HG02571 (cell line): Measurements from ENCODE around the gene GNAQ.

Experiments
- ATAC-seq: cut with Tn5 transposase; IDR thresholded peaks from one replicate; pipeline ENCODE4 v1.9.1; 2021; ENCODE audit warnings: mild to moderate bottlenecking, moderate library complexity; ENCODE audit not compliant: unreplicated experiment

Gene GNAQ

GRCh38 chr9:77851882-77852595 lies 179.6 kb downstream of the GNAQ start:
- ATAC-seq, result no peak

GRCh38 chr9:77848897-77849296 lies 182.7 kb downstream of the GNAQ start:
- ATAC-seq, result no peak

- ATAC-seq, result no peak
Measured at GRCh38 chr9:77848404-77848803, 183.2 kb downstream of the GNAQ start.

- no peak for ATAC-seq
Measured at GRCh38 chr9:77847626-77848025, 184.0 kb downstream of the GNAQ start.

- no peak for ATAC-seq
Measured at GRCh38 chr9:77847059-77847499, 184.5 kb downstream of the GNAQ start.

- ATAC-seq, result no peak
Measured at GRCh38 chr9:77844415-77844814, 187.2 kb downstream of the GNAQ start.

- ATAC-seq, result no peak
Measured at GRCh38 chr9:77843871-77844155, 187.8 kb downstream of the GNAQ start.

- ATAC-seq, result no peak
Measured at GRCh38 chr9:77843076-77843870, 188.3 kb downstream of the GNAQ start.

- no peak for ATAC-seq
Measured at GRCh38 chr9:77841739-77842386, 189.7 kb downstream of the GNAQ start.

- no peak for ATAC-seq
Measured at GRCh38 chr9:77839459-77840140, 192.0 kb downstream of the GNAQ start.

- ATAC-seq, result no peak
Measured at GRCh38 chr9:77838986-77839385, 192.6 kb downstream of the GNAQ start.

- no peak for ATAC-seq
Measured at GRCh38 chr9:77834898-77835488, 196.6 kb downstream of the GNAQ start.

GRCh38 chr9:77833561-77834429 lies 197.8 kb downstream of the GNAQ start:
- ATAC-seq, result no peak

- no peak for ATAC-seq
Measured at GRCh38 chr9:77832639-77833038, 199.0 kb downstream of the GNAQ start.

GRCh38 chr9:77831781-77832180 lies 199.8 kb downstream of the GNAQ start:
- no peak for ATAC-seq

GRCh38 chr9:77830618-77831285 lies 200.9 kb downstream of the GNAQ start:
- ATAC-seq, result no peak

GRCh38 chr9:77829420-77829819 lies 202.2 kb downstream of the GNAQ start:
- ATAC-seq, result no peak

GRCh38 chr9:77827104-77827784 lies 204.4 kb downstream of the GNAQ start:
- no peak for ATAC-seq

- no peak for ATAC-seq
Measured at GRCh38 chr9:77826621-77827020, 205.0 kb downstream of the GNAQ start.
